CD14-positive monocyte (primary cell): ENCODE data around the gene PLS3. TPM values are rescaled to one million over a fixed set of nuclear protein-coding genes. Genes with fewer than 3 reads are reported as not detected.

ENCODE experiments used
- DNase-seq, 3 donors: peaks; one replicate each; pipeline ENCODE4 v3.0.0-alpha.2; 2011 to 2022
- H2AFZ ChIP-seq: 2 replicates; pipeline ENCODE4 v1.6.0; 2012; ENCODE audit warnings: mild to moderate bottlenecking, low read depth, low read length, inconsistent platforms; ENCODE audit not compliant: insufficient read depth, poor library complexity, severe bottlenecking
- H3K27ac ChIP-seq, 2 donors: 1 replicate in 1 of 2; 2 replicates in 1 of 2; pipeline ENCODE4 v1.5.1; 2012 to 2013; ENCODE audit warnings: low read length in 2 of 2, control low read depth in 1 of 2, inconsistent platforms in 1 of 2, low read depth in 1 of 2, mild to moderate bottlenecking in 1 of 2
- H3K27me3 ChIP-seq, 2 donors: one replicate each; pipeline versions ENCODE4 v1.6.0 to v1.6.1; 2011 to 2013; ENCODE audit warnings: low read length in 2 of 2; ENCODE audit not compliant: control insufficient read depth in 2 of 2, insufficient read depth in 2 of 2
- H3K36me3 ChIP-seq, 2 donors: replicated peaks in 1 of 2; 1 replicate in 1 of 2; 2 replicates in 1 of 2; pipeline versions ENCODE4 v1.5.1 to v1.6.1; 2012 to 2013; ENCODE audit warnings: low read length in 2 of 2, control low read depth in 1 of 2, inconsistent platforms in 1 of 2, mild to moderate bottlenecking in 1 of 2; ENCODE audit not compliant: insufficient read depth in 2 of 2, control insufficient read depth in 1 of 2
- H3K4me1 ChIP-seq, 2 donors: 1 replicate in 1 of 2; 2 replicates in 1 of 2; pipeline versions ENCODE4 v1.5.1 to v1.6.1; 2012 to 2013; ENCODE audit warnings: low read length in 2 of 2, control low read depth in 1 of 2, inconsistent platforms in 1 of 2, mild to moderate bottlenecking in 1 of 2, moderate library complexity in 1 of 2; ENCODE audit not compliant: insufficient read depth in 2 of 2, control insufficient read depth in 1 of 2
- H3K4me2 ChIP-seq: replicated peaks from 2 replicates; pipeline ENCODE3; 2012; ENCODE audit warnings: low read length, moderate library complexity, mild to moderate bottlenecking; ENCODE audit not compliant: poor library complexity, severe bottlenecking; ENCODE audit errors: extremely low read depth
- H3K4me3 ChIP-seq, 3 experiments: fragments of 200-600 bp in 1 of 3; sonication (generic) in 1 of 3; replicated peaks in 1 of 3; 1 replicate in 2 of 3; 2 replicates in 1 of 3; pipeline ENCODE4 v1.5.1; 2011 to 2013; ENCODE audit warnings: low read length in 3 of 3, mild to moderate bottlenecking in 3 of 3, control low read depth in 2 of 3, low read depth in 2 of 3, inconsistent platforms in 1 of 3, moderate library complexity in 1 of 3
- H3K79me2 ChIP-seq: 2 replicates; pipeline ENCODE4 v1.6.0; 2012; ENCODE audit warnings: mild to moderate bottlenecking, control low read depth, inconsistent platforms, low read length, moderate library complexity; ENCODE audit not compliant: insufficient read depth
- H3K9ac ChIP-seq: 2 replicates; pipeline ENCODE4 v1.6.0; 2017; ENCODE audit warnings: low read length, mild to moderate bottlenecking; ENCODE audit not compliant: insufficient read depth, poor library complexity, severe bottlenecking
- H3K9me3 ChIP-seq, 2 donors: replicated peaks in 1 of 2; 1 replicate in 1 of 2; 2 replicates in 1 of 2; pipeline versions ENCODE4 v1.5.1 to v1.6.1; 2012 to 2013; ENCODE audit warnings: low read length in 2 of 2, control low read depth in 1 of 2; ENCODE audit not compliant: control insufficient read depth in 1 of 2, insufficient read depth in 1 of 2
- H4K20me1 ChIP-seq: 2 replicates; pipeline ENCODE4 v1.6.0; 2012; ENCODE audit warnings: mild to moderate bottlenecking, low read length, control low read depth, moderate library complexity; ENCODE audit not compliant: insufficient read depth
- H3K27ac Mint-ChIP-seq, 7 donors: one replicate each; pipeline ENCODE4 v1.8.0; 2020; ENCODE audit warnings: mild to moderate bottlenecking in 7 of 7, mixed read lengths in 7 of 7, moderate library complexity in 6 of 7, inconsistent platforms in 2 of 7
- H3K27me3 Mint-ChIP-seq, 3 donors: one replicate each; pipeline ENCODE4 v1.8.0; 2021 to 2022; ENCODE audit warnings: low read depth in 3 of 3, mild to moderate bottlenecking in 3 of 3, mixed read lengths in 3 of 3, moderate library complexity in 3 of 3, inconsistent platforms in 1 of 3
- H3K36me3 Mint-ChIP-seq, 2 donors: one replicate each; pipeline ENCODE4 v1.8.0; 2020; ENCODE audit warnings: mixed read lengths in 2 of 2, inconsistent platforms in 1 of 2, mild to moderate bottlenecking in 1 of 2
- H3K4me1 Mint-ChIP-seq: one replicate; pipeline ENCODE4 v1.8.0; 2020; ENCODE audit warnings: mild to moderate bottlenecking, mixed read lengths
- H3K4me3 Mint-ChIP-seq, 2 donors: one replicate each; pipeline ENCODE4 v1.8.0; 2020; ENCODE audit warnings: mild to moderate bottlenecking in 2 of 2, mixed read lengths in 2 of 2, moderate library complexity in 1 of 2
- H3K9me3 Mint-ChIP-seq, 7 donors: one replicate each; pipeline ENCODE4 v1.8.0; 2020 to 2022; ENCODE audit warnings: mixed read lengths in 7 of 7, mild to moderate bottlenecking in 6 of 7, moderate library complexity in 6 of 7, inconsistent platforms in 2 of 7
- CTCF ChIP-seq: fragments of 200-600 bp; IDR thresholded peaks from one replicate; pipeline ENCODE4 v1.8.0; 2022; ENCODE audit warnings: antibody characterized with exemption, mild to moderate bottlenecking
- WGBS: methylation state at CpG from one replicate; pipeline ENCODE4 v1.1.5; 2013; ENCODE audit warnings: missing lambda C conversion rate; ENCODE audit not compliant: insufficient coverage; 5-methylcytosine and 5-hydroxymethylcytosine counted together
- intact Hi-C, 2 donors: fragments of 100-400 bp; cut with micrococcal nuclease; formaldehyde crosslinking; loops; one replicate each; pipeline versions ENCODE4 v1.15.0 to v1.15.1; 2023
- polyA plus RNA-seq, 3 donors: library from polyadenylated mRNA; depleted of rRNA in 1 of 3; unstranded in 2 of 3; stranded (reverse) in 1 of 3; fragments of 300-500 nt in 2 of 3; fragments of >200 nt in 1 of 3; fragmentation: Illumina TruSeq in 2 of 3; gene quantifications; 1 replicate in 2 of 3; 2 replicates in 1 of 3; pipeline ENCODE4 v1.2.3, GENCODE V29; 2012 to 2021

PLS3 gene
- polyA plus RNA-seq, 3 donors = 0.16 TPM; not detected in 2

DNA sequence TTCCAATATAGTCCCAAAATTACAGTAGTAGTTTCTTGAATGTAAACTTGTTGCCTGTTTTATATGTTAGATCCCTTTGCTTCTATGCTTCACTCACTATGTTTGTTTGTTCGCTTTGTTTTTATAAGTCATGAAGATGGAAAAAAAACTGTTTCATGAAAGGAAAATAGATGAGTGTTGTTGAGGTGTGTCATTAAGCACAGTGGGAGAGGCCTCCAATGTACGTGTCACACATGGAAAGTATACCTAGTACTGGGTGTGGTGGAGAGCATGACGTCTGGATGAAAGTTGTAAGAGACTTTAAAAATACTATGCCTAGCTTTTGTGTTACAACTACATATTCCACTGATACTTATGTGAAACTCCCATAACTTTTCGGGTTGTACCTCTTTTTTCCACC, 28.4 kb downstream of the PLS3 start:
- H3K4me2 ChIP-seq = no peak overlapping the region
- no peaks in the 10 kb centered on the region for H3K9me3 Mint-ChIP-seq
- H3K27ac Mint-ChIP-seq = no peak overlapping the region
- intact Hi-C loops = no loop called here
- H3K27ac ChIP-seq = no peak overlapping the region
- H2AFZ ChIP-seq = no peak overlapping the region
- H3K79me2 ChIP-seq = no peaks in the 10 kb centered on the region
- H3K4me3 Mint-ChIP-seq = no peak overlapping the region
- H3K27me3 Mint-ChIP-seq = peaks cover 0 to 25% (median 0%) of the 10 kb centered on the region in 3 donors
- no peak overlapping the region for H3K4me3 ChIP-seq
- no peaks in the 10 kb centered on the region for H3K9me3 ChIP-seq
- H3K4me1 Mint-ChIP-seq = peaks cover 5% of the 10 kb centered on the region
- H3K36me3 ChIP-seq = no peaks in the 10 kb centered on the region
- no peaks in the 10 kb centered on the region for H4K20me1 ChIP-seq
- no peaks in the 10 kb centered on the region for H3K4me1 ChIP-seq
- no peak overlapping the region for H3K9ac ChIP-seq
- no CpG with 5 or more reads among the region's 4 CpGs for WGBS
- no peak for DNase-seq
- H3K36me3 Mint-ChIP-seq = no peaks in the 10 kb centered on the region
- H3K27me3 ChIP-seq = peaks cover 0 to 6% of the 10 kb centered on the region in 2 donors
- TF ChIP-seq CTCF = no peak

GRCh38 chrX:115591420-115591819, 30.4 kb downstream of the PLS3 start:
- Histone ChIP-seq H3K27ac (no peak overlapping the region), H3K4me3 (no peak overlapping the region), H3K4me1 (no peaks in the 10 kb centered on the region), H3K9ac (no peak overlapping the region), H3K27me3 (peaks cover 0 to 6% of the 10 kb centered on the region in 2 donors), H3K9me3 (no peaks in the 10 kb centered on the region), H4K20me1 (no peaks in the 10 kb centered on the region), H3K36me3 (no peaks in the 10 kb centered on the region), H3K79me2 (no peaks in the 10 kb centered on the region), H2AFZ (no peak overlapping the region), H3K4me2 (no peak overlapping the region)
- no peak overlapping the region for H3K4me3 Mint-ChIP-seq
- DNase-seq = no peak
- WGBS = no CpG with 5 or more reads among the region's 4 CpGs
- intact Hi-C loops = no loop called here
- no peaks in the 10 kb centered on the region for H3K36me3 Mint-ChIP-seq
- no peak overlapping the region for H3K27ac Mint-ChIP-seq
- no peaks in the 10 kb centered on the region for H3K9me3 Mint-ChIP-seq
- H3K27me3 Mint-ChIP-seq = peaks cover 0 to 24% (median 0%) of the 10 kb centered on the region in 3 donors
- no peak for TF ChIP-seq CTCF
- peaks cover 2% of the 10 kb centered on the region for H3K4me1 Mint-ChIP-seq
